GM12878 (cell line): ENCODE results near the gene METTL27. TPM values are rescaled to one million over a fixed set of nuclear protein-coding genes. Genes with fewer than 3 reads are reported as not detected.

ENCODE experiments used
- ATAC-seq: fragments of 200-7000 bp; cut with Tn5 transposase; 3 replicates; pipeline ENCODE4 v1.9.1; 2020; ENCODE audit warnings: mild to moderate bottlenecking, moderate library complexity
- BruUV-seq: library from RNA; stranded (reverse); fragments of 400-500 nt; replicated peaks from 2 replicates; lab custom pipeline; 2021; lab: Mats Ljungman, UMichigan
- CTCF ChIA-PET: fragments of 300-600 bp; sonication (Branson Sonifier 250); formaldehyde crosslinking; extraction: SDS; loops from one replicate; lab custom pipeline; 2021; ENCODE audit warnings: inconsistent platforms; lab: Yijun Ruan, JAX
- POLR2A ChIA-PET: fragments of 350-600 bp; formaldehyde crosslinking; extraction: SDS; loops from one replicate; lab custom pipeline; 2021; ENCODE audit warnings: inconsistent platforms; lab: Charles Lee
- RAD21 ChIA-PET: fragments of 300-600 bp; sonication (Branson Sonifier 250); formaldehyde crosslinking; loops from one replicate; lab custom pipeline; 2023; ENCODE audit warnings: antibody characterized with exemption; ENCODE audit not compliant: unreplicated experiment; lab: Charles Lee
- SMC1A ChIA-PET: fragments of 300-600 bp; sonication (Branson Sonifier 250); formaldehyde crosslinking; loops from one replicate; lab custom pipeline; 2023; ENCODE audit not compliant: unreplicated experiment, uncharacterized antibody; lab: Charles Lee
- DNase-seq: peaks from one replicate; pipeline ENCODE4 v3.0.0-alpha.2; 2011; ENCODE audit warnings: low read depth, low spot score
- FAIRE-seq: peaks from 3 replicates; lab custom pipeline; 2011; peaks lifted over from hg19 to GRCh38; lab: Jason Lieb, UNC
- H2AFZ ChIP-seq: 2 replicates; pipeline ENCODE4 v1.6.0; 2011; ENCODE audit warnings: low read depth, low read length, control low read depth; ENCODE audit not compliant: control insufficient read depth
- H3K27ac ChIP-seq: 2 replicates; pipeline ENCODE4 v1.5.1; 2011; ENCODE audit warnings: control low read depth; ENCODE audit not compliant: control insufficient read depth, insufficient read depth
- H3K27me3 ChIP-seq, 2 experiments: replicated peaks in 1 of 2; 2 replicates each; pipeline versions ENCODE4 v1.6.0 to v1.6.1; 2011; ENCODE audit warnings: low read length in 1 of 2; ENCODE audit not compliant: control insufficient read depth in 2 of 2, insufficient read depth in 2 of 2
- H3K36me3 ChIP-seq, 2 experiments: 2 replicates each; pipeline ENCODE4 v1.5.1; 2011; ENCODE audit warnings: low read length in 1 of 2; ENCODE audit not compliant: control insufficient read depth in 2 of 2, insufficient read depth in 2 of 2
- H3K4me1 ChIP-seq: 2 replicates; pipeline ENCODE4 v1.6.1; 2011; ENCODE audit warnings: mild to moderate bottlenecking, low read length, moderate library complexity, mixed read lengths; ENCODE audit not compliant: control insufficient read depth, insufficient read depth
- H3K4me2 ChIP-seq: 2 replicates; pipeline ENCODE4 v1.6.0; 2011; ENCODE audit warnings: control low read depth; ENCODE audit not compliant: control insufficient read depth, insufficient read depth
- H3K4me3 ChIP-seq: fragments of 200-600 bp; sonication (generic); 2 replicates; pipeline ENCODE4 v1.5.1; 2016
- H3K79me2 ChIP-seq: 2 replicates; pipeline ENCODE4 v1.6.0; 2011; ENCODE audit warnings: low read length; ENCODE audit not compliant: control insufficient read depth, insufficient read depth
- H3K9ac ChIP-seq: 2 replicates; pipeline ENCODE4 v1.8.0; 2011; ENCODE audit warnings: low read length, control low read depth, mixed read lengths; ENCODE audit not compliant: control insufficient read depth, insufficient read depth
- H3K9me3 ChIP-seq: replicated peaks from 3 replicates; pipeline ENCODE4 v1.5.1; 2011; ENCODE audit warnings: mild to moderate bottlenecking, low read length; ENCODE audit not compliant: control insufficient read depth, insufficient read depth
- H4K20me1 ChIP-seq: 2 replicates; pipeline ENCODE4 v1.6.0; 2011; ENCODE audit not compliant: control insufficient read depth, insufficient read depth
- BCL3 ChIP-seq: IDR thresholded peaks from 2 replicates; pipeline ENCODE4 v1.6.1; 2011; ENCODE audit warnings: borderline replicate concordance, low read depth, mild to moderate bottlenecking, moderate library complexity, low read length; ENCODE audit not compliant: insufficient read depth, poor library complexity, severe bottlenecking
- CHD2 ChIP-seq: IDR thresholded peaks from 2 replicates; pipeline ENCODE4 v1.6.1; 2011; ENCODE audit warnings: low read depth, low read length, improper control_type of control experiment, borderline replicate concordance
- HDAC6 ChIP-seq: fragments of 200-600 bp; sonication (generic); IDR thresholded peaks from one replicate; pipeline ENCODE4 v1.8.0; 2017; ENCODE audit warnings: antibody characterized with exemption; ENCODE audit not compliant: unreplicated experiment
- JUNB ChIP-seq: IDR thresholded peaks from 2 replicates; pipeline ENCODE4 v1.6.1; 2016; ENCODE audit warnings: antibody characterized with exemption, mild to moderate bottlenecking
- MTA3 ChIP-seq: IDR thresholded peaks from 2 replicates; pipeline ENCODE4 v1.6.1; 2012; ENCODE audit warnings: low read length, inconsistent platforms, borderline replicate concordance
- NR2F1 ChIP-seq: fragments of 450-650 bp; conservative IDR thresholded peaks from 2 replicates; pipeline ENCODE4 v1.6.1; 2017; ENCODE audit warnings: mild to moderate bottlenecking
- PAX8 ChIP-seq: fragments of 450-650 bp; IDR thresholded peaks from 2 replicates; pipeline ENCODE4 v1.6.1; 2017; ENCODE audit warnings: mild to moderate bottlenecking, moderate library complexity
- TARDBP ChIP-seq: IDR thresholded peaks from 2 replicates; pipeline ENCODE4 v1.6.1; 2016; ENCODE audit warnings: borderline replicate concordance
- USF1 ChIP-seq: IDR thresholded peaks from 2 replicates; pipeline ENCODE4 v1.6.1; 2011; ENCODE audit warnings: borderline replicate concordance, low read depth, mild to moderate bottlenecking, moderate library complexity, mixed read lengths, low read length; ENCODE audit not compliant: insufficient read depth; ENCODE audit errors: extremely low read length
- YBX1 ChIP-seq: fragments of 450-650 bp; IDR thresholded peaks from 2 replicates; pipeline ENCODE4 v1.6.1; 2016; ENCODE audit warnings: antibody characterized with exemption
- ZNF384 ChIP-seq: IDR thresholded peaks from 2 replicates; pipeline ENCODE4 v1.6.1; 2012; ENCODE audit warnings: low read depth, mild to moderate bottlenecking, low read length, improper control_type of control experiment, borderline replicate concordance
- WGBS: methylation state at CpG from one replicate; pipeline ENCODE4 v1.1.6; 2016; ENCODE audit warnings: low lambda C conversion rate; ENCODE audit not compliant: insufficient replicate concordance, insufficient coverage; ENCODE audit errors: missing lambda C conversion rate; 5-methylcytosine and 5-hydroxymethylcytosine counted together
- in situ Hi-C: fragments of 300-500 bp; cut with MboI; formaldehyde crosslinking; loops from 9 replicates; pipeline ENCODE4 v1.14.3; 2018; ENCODE audit warnings: mixed read lengths
- intact Hi-C: fragments of 100-400 bp; cut with micrococcal nuclease; formaldehyde crosslinking; loops from one replicate; pipeline ENCODE4 v1.14.2; 2022; ENCODE audit not compliant: unreplicated experiment
- polyA plus RNA-seq, 11 experiments: library from polyadenylated mRNA; depleted of rRNA in 4 of 11; unstranded in 6 of 11; stranded (reverse) in 5 of 11; fragments of >200 nt; fragmentation: Nextera tagmentation in 4 of 11; fragmentation: Illumina TruSeq in 1 of 11; extraction: Ambion mirVana in 4 of 11; extraction: Trizol in 1 of 11; gene quantifications; 1 replicate in 1 of 11; 2 replicates in 10 of 11; pipeline versions ENCODE4 v1.2.1 to v1.2.3, GENCODE V29; 2011 to 2016; ENCODE audit warnings: inconsistent platforms in 2 of 11, missing spikeins in 2 of 11, low read depth in 1 of 11
- total RNA-seq, 4 experiments: library from RNA; depleted of rRNA in 3 of 4; stranded (reverse); fragments of >200 nt in 3 of 4; fragmentation: Illumina TruSeq in 1 of 4; extraction: Trizol in 1 of 4; gene quantifications; 2 replicates each; pipeline versions ENCODE4 v1.2.1 to v1.2.3, GENCODE V29; 2013 to 2021
- TF ChIP-seq, protein P1 (sequence below): IDR thresholded peaks from 2 replicates; pipeline ENCODE4 v1.6.1; 2012; ENCODE audit warnings: low read depth, low read length, improper control_type of control experiment

Gene METTL27
- total and polyA plus RNA-seq, 10 of the 15 experiments (the other 5 are each of a cell fraction or from before 2014, with no cell fraction given): 0.10 to 3.4 (median 0.68) TPM

DNA sequence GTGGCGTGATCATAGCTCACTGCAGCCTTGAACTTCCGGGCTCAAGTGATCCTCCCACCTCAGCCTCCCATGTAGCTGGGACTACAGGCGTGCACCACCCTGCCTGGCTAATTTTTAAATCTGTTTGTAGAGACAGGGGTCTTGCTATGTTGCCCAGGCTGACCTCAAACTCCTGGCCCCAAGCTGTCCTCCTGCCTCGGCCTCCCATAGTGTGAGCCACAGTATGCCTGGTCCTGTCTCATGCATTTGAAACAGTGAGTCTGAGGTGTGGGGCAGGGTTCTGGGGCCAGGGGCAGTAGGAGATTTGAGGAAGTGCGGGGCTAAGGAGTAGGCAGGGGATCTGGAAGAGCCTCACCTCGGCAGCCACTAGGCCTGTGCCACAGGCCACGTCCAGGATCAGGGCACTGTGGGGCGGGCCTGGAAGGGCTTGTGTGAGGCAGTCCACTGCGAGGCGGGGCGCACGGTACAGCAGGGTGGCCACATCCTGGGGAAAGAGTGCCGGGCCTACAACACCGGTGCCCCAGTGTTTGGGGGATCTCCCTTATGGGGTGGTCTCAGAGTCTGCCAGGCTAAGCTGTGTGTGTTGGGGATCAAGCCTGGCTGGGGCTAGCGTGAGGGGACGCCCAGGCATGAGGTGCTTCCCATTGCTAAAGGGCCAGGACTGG, 1.5 kb downstream of the METTL27 start:
- Histone ChIP-seq H2AFZ (no peak overlapping the region), H3K4me1 (peaks cover 11% of the 10 kb centered on the region), H3K4me3 (no peak overlapping the region), H3K27ac (no peak overlapping the region), H3K79me2 (no peaks in the 10 kb centered on the region), H4K20me1 (no peaks in the 10 kb centered on the region), H3K36me3 (no peaks in the 10 kb centered on the region), H3K9me3 (no peaks in the 10 kb centered on the region), H3K4me2 (no peak overlapping the region), H3K27me3 (no peaks in the 10 kb centered on the region), H3K9ac (no peak overlapping the region)
- BruUV-seq: no TSS peak
- WGBS: 77% methylated on average over 15 of the region's 16 CpGs
- intact Hi-C loops (no loop called here), in situ Hi-C loops (no loop called here)
- ChIA-PET CTCF (interaction anchor here (1.1 kb wide), 1 partner anchor 186 kb away, joined by 3 read pairs; no protein-coding TSS in a partner anchor), SMC1A (no interaction called here), RAD21 (no interaction called here), POLR2A (no interaction called here)
- ATAC-seq (no peak), FAIRE-seq (no peak), DNase-seq (no peak)
- TF ChIP-seq CHD2 (no peak), MTA3 (no peak), NR2F1 (no peak), PAX8 (no peak), JUNB (no peak), BCL3 (no peak), ZNF384 (no peak), TARDBP (no peak), HDAC6 (no peak), USF1 (no peak), YBX1 (no peak)
- TF ChIP-seq, protein P1, sequence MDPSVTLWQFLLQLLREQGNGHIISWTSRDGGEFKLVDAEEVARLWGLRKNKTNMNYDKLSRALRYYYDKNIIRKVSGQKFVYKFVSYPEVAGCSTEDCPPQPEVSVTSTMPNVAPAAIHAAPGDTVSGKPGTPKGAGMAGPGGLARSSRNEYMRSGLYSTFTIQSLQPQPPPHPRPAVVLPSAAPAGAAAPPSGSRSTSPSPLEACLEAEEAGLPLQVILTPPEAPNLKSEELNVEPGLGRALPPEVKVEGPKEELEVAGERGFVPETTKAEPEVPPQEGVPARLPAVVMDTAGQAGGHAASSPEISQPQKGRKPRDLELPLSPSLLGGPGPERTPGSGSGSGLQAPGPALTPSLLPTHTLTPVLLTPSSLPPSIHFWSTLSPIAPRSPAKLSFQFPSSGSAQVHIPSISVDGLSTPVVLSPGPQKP: no peak
